Measurements from ENCODE around the gene SPIRE1. TPM values are rescaled to one million over a fixed set of nuclear protein-coding genes. Genes with fewer than 3 reads are reported as not detected.

Gene SPIRE1
- total RNA-seq (1 to 10 TPM; 2.9 to 3.4 TPM), polyA plus RNA-seq (1 to 10 TPM in 1 of 2 donors, under 1 TPM in 1; 0.29 to 5.7 TPM)

DNA sequence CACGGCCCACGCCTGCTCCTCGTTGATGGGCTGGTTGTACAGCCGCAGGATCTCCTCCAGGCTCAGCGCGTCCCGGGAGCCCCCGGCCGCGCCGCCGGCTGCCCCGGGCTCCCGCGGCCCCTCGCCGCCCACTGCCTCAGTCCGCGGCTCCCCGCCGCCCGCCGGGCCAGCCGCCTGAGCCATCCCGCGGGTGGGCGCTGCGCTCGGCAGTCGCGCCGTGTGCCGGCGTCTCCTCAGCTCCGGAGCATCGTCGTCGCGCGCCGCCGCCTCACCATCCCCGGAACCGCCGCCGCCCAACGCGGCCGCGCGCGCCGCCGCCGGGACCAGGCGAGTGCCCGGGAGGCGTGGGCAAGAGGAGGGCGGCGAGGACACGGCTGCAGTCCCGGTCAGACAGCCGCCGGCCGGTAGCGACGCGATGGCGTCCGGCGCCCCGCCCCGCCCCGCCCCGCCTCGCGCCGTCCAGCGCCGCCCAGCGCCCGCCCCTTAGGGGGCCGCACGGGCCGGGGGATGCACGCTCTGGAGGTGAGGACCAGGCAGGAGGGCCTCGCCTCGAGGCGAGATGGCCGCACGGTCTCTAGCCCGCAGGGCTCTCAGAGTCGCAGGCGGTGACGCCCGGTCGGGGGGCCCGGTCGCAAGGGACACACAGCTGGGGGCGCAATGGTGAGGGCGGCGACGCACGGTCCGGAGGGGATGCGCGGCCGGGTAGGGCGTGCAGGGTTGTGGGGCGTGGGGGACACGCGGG is at the start of gene SPIRE1:
SPIRE1 (minus strand) TSS at position 424 of the 742 bp plus-strand sequence; CDS start at position 183, 241 bp downstream.
- peak; percentile 57 for DNase-seq (ENCODE audit: low spot score)
- no peaks in the 10 kb centered on the region for H3K27me3 ChIP-seq (ENCODE audit: control insufficient read depth in 4 of 4, insufficient read depth in 4 of 4, low read length in 3 of 4)
- H3K27ac ChIP-seq (ENCODE audit: low read depth in 1 of 2, low read length in 2 of 2): peak within 1 kb of the TSS; percentile 88 to 90
- no peaks in the 10 kb centered on the region for H3K36me3 ChIP-seq (ENCODE audit: control insufficient read depth in 4 of 4, insufficient read depth in 3 of 4, low read depth in 1 of 4, low read length in 3 of 4)
- peak within 1 kb of the TSS; percentile 66 to 91 (median 68) for H3K4me3 ChIP-seq (ENCODE audit: low read depth in 1 of 3, low read length in 3 of 3)
- H3K9me3 ChIP-seq (ENCODE audit: control insufficient read depth in 4 of 4, low read length in 3 of 4): no peaks in the 10 kb centered on the region
- WGBS: 1% methylated on average over 112 of the region's 112 CpGs
- peak within 1 kb of the TSS; percentile 36 to 82 for H3K9ac ChIP-seq (ENCODE audit: low read depth in 1 of 2, low read length in 2 of 2)
- TF ChIP-seq RAD21 (IDR thresholded peaks at IDR 0.05) (no peak), TAF1 (conservative IDR thresholded peaks at IDR 0.05) (no peak), GABPA (IDR thresholded peaks at IDR 0.05 in 1 of 2, conservative IDR thresholded peaks at IDR 0.05 in 1 of 2) (no peak), YY1 (IDR thresholded peaks at IDR 0.05) (no peak), JUND (IDR thresholded peaks at IDR 0.05) (no peak), EGR1 (IDR thresholded peaks at IDR 0.05; ENCODE audit: low read depth in 2 of 2) (no peak), HNF4A (conservative IDR thresholded peaks at IDR 0.05) (no peak), FOXA2 (IDR thresholded peaks at IDR 0.05) (no peak), HNF4G (IDR thresholded peaks at IDR 0.05) (no peak), RXRA (IDR thresholded peaks at IDR 0.05) (no peak), FOXA1 (IDR thresholded peaks at IDR 0.05) (no peak), SP1 (IDR thresholded peaks at IDR 0.05) (no peak)
- TF ChIP-seq, protein P1, sequence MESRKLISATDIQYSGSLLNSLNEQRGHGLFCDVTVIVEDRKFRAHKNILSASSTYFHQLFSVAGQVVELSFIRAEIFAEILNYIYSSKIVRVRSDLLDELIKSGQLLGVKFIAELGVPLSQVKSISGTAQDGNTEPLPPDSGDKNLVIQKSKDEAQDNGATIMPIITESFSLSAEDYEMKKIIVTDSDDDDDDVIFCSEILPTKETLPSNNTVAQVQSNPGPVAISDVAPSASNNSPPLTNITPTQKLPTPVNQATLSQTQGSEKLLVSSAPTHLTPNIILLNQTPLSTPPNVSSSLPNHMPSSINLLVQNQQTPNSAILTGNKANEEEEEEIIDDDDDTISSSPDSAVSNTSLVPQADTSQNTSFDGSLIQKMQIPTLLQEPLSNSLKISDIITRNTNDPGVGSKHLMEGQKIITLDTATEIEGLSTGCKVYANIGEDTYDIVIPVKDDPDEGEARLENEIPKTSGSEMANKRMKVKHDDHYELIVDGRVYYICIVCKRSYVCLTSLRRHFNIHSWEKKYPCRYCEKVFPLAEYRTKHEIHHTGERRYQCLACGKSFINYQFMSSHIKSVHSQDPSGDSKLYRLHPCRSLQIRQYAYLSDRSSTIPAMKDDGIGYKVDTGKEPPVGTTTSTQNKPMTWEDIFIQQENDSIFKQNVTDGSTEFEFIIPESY (IDR thresholded peaks at IDR 0.05): no peak
- TF ChIP-seq, protein P2, sequence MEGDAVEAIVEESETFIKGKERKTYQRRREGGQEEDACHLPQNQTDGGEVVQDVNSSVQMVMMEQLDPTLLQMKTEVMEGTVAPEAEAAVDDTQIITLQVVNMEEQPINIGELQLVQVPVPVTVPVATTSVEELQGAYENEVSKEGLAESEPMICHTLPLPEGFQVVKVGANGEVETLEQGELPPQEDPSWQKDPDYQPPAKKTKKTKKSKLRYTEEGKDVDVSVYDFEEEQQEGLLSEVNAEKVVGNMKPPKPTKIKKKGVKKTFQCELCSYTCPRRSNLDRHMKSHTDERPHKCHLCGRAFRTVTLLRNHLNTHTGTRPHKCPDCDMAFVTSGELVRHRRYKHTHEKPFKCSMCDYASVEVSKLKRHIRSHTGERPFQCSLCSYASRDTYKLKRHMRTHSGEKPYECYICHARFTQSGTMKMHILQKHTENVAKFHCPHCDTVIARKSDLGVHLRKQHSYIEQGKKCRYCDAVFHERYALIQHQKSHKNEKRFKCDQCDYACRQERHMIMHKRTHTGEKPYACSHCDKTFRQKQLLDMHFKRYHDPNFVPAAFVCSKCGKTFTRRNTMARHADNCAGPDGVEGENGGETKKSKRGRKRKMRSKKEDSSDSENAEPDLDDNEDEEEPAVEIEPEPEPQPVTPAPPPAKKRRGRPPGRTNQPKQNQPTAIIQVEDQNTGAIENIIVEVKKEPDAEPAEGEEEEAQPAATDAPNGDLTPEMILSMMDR (IDR thresholded peaks at IDR 0.05; ENCODE audit: low read depth, low read length, missing input control): no peak
- TF ChIP-seq, protein P3, sequence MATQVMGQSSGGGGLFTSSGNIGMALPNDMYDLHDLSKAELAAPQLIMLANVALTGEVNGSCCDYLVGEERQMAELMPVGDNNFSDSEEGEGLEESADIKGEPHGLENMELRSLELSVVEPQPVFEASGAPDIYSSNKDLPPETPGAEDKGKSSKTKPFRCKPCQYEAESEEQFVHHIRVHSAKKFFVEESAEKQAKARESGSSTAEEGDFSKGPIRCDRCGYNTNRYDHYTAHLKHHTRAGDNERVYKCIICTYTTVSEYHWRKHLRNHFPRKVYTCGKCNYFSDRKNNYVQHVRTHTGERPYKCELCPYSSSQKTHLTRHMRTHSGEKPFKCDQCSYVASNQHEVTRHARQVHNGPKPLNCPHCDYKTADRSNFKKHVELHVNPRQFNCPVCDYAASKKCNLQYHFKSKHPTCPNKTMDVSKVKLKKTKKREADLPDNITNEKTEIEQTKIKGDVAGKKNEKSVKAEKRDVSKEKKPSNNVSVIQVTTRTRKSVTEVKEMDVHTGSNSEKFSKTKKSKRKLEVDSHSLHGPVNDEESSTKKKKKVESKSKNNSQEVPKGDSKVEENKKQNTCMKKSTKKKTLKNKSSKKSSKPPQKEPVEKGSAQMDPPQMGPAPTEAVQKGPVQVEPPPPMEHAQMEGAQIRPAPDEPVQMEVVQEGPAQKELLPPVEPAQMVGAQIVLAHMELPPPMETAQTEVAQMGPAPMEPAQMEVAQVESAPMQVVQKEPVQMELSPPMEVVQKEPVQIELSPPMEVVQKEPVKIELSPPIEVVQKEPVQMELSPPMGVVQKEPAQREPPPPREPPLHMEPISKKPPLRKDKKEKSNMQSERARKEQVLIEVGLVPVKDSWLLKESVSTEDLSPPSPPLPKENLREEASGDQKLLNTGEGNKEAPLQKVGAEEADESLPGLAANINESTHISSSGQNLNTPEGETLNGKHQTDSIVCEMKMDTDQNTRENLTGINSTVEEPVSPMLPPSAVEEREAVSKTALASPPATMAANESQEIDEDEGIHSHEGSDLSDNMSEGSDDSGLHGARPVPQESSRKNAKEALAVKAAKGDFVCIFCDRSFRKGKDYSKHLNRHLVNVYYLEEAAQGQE (IDR thresholded peaks at IDR 0.05): no peak
- TF ChIP-seq, protein P4, sequence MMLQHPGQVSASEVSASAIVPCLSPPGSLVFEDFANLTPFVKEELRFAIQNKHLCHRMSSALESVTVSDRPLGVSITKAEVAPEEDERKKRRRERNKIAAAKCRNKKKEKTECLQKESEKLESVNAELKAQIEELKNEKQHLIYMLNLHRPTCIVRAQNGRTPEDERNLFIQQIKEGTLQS (IDR thresholded peaks at IDR 0.05): no peak
- TF ChIP-seq, protein P5, sequence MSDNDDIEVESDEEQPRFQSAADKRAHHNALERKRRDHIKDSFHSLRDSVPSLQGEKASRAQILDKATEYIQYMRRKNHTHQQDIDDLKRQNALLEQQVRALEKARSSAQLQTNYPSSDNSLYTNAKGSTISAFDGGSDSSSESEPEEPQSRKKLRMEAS (IDR thresholded peaks at IDR 0.05): no peak
- peaks cover 2 to 10% (median 6%) of the 10 kb centered on the region in 4 donors for H3K4me1 ChIP-seq (ENCODE audit: control insufficient read depth in 4 of 4, insufficient read depth in 4 of 4, low read length in 3 of 4)
